GM18873 (cell line): ENCODE measurements around the gene CBX7.

ENCODE experiments used
- ATAC-seq: cut with Tn5 transposase; IDR thresholded peaks from one replicate; pipeline ENCODE4 v1.9.1; 2021; ENCODE audit warnings: mild to moderate bottlenecking, moderate library complexity, moderate number of reproducible peaks; ENCODE audit not compliant: unreplicated experiment, low FRiP score

Gene CBX7

GRCh38 chr22:39129081-39129480 lies 23.4 kb downstream of the CBX7 start:
- no peak for ATAC-seq

- ATAC-seq = no peak
Observed at GRCh38 chr22:39128508-39128907, 24.0 kb downstream of the CBX7 start.

GRCh38 chr22:39125622-39126021 lies 26.9 kb downstream of the CBX7 start:
- no peak for ATAC-seq

GRCh38 chr22:39123751-39124581 lies 28.5 kb downstream of the CBX7 start:
- ATAC-seq = no peak

- no peak for ATAC-seq
Observed at GRCh38 chr22:39122772-39123470, 29.6 kb downstream of the CBX7 start.

DNA sequence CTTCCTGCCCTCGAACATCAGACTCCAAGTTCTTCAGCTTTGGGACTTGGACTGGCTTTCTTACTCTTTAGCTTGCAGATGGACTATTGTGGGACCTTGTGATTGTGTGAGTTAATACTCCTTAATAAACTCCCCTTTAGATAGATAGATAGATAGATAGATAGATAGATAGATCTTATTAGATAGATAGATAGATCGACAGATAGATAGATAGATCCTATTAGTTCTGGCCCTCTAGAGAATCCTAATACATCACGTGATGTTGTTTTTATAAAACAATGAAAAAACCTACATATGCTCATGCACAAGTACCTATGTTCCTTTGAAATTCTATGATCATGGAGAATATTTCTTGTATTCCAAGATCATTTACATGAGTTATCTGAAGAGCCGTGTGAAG lies 31.5 kb downstream of the CBX7 start:
- ATAC-seq = no peak

DNA sequence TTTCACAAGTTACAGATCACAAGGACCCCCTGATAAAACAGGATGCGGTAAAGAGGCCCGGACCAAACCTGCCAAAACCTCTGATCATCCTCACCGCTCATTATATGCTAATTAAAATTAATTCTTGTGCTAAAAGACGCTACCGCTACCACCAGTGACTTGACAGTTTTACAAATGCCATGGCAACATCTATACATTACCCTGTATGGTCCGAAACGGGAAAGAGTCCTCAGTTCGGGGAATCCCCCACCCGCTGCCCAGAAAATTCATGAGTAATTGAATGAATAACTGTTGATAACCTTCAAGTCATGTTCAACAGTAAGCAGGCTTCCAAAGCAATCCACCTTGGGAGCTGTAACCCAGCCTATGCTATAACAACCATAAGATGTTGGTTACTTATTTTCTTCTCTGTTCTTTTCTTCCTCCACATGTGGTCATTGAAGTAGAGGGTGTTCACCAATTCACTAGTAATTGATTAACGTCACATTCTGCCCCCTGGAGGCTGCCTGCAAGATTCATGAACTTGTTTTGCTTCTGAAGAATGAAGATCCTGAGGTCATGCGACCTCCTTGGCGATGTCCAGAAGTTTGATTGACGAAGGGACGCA lies 34.8 kb downstream of the CBX7 start:
- ATAC-seq = no peak

DNA sequence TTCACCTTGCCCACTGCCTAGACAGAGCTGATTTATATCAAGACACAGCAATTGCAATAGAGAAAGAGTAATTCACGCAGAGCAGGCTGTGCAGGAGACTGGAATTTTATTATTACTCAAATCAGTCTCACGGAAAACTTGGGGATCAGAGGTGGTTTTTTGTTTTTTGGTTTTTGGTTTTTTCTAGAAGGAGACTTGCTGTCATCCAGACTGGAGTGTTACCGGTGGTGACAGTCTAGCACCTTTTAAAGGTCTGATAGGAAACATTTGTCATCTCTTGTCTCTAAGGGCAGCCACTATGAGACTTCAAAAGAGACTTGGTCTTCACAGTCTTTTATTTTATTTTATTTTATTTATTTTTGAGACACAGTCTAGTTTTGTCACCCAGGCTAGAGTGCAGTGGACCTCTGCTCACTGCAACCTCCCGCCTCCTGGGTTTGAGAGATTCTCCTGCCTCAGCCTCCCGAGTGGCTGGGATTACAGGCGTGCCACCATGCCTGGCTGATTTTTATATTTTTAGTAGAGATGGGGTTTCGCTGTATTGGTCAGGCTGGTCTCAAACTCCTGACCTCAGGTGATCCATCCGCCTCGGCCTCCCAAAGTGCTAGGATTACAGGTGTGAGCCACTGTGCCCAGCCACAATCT lies 36.4 kb downstream of the CBX7 start:
- no peak for ATAC-seq

DNA sequence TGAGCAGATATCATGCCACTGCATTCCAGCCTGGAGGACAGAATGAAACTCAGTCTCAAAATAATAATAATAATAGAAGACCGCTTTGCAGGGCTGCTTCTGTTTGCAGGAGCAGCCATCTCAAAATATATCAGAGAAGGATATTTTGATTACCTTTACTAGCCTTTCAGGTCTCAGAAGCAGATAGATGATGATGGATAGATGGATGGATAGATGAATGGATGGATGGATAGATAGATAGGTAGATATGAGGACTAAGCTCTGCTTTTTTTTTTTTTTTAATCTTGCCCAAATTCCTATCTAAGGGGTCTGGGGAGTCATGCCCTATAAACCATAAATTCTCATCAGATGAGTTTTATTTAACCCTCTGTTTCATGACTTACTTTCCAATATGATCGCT lies 36.9 kb downstream of the CBX7 start:
- ATAC-seq = no peak

- ATAC-seq = no peak
Observed at GRCh38 chr22:39114112-39114511, 38.4 kb downstream of the CBX7 start.

DNA sequence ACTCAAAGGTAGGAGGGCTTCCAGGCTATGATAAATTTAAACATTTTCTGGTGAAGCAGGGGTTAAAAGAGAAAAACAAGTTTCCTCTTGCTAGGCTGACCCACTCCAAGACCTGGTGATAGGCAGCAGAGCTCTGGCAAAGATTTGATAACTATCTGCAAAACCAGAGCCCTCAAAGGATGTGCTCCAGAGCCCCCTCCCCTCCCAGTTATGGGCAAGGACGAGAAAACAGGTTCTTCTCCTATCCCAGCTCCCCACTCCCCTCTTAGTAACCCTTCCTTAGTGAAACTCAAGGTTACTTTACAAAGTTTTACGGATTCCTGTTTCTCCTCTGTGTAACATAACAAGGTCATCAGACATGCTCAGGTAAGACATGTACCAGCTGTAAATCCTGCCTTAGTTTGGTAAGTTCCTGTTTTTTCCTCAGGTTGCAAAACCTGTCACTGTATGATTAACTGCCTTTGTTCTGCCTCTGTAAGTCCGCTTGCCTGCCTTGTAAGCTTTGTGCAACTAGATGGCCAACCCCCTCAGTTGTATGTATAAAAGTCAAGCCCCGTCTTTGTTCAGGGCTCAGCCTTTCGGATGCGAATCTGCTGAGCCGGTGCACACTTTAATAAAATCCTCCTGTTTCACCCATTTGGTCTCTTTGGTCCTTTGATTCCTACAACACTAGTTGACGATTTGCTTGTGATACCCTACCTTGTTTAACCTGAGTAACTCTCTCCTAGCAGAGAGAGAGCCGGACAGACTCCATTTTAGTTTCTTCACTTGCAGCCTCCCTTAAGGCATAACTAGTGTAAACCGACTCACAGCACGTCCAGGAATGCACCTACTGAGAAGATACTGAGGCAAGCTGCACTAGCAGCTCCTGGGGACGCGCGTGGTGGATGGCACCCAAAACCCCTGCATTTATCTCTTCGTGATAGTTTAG lies 41.6 kb downstream of the CBX7 start:
- ATAC-seq = no peak

GRCh38 chr22:39109361-39109760 lies 43.1 kb downstream of the CBX7 start:
- ATAC-seq = no peak

DNA sequence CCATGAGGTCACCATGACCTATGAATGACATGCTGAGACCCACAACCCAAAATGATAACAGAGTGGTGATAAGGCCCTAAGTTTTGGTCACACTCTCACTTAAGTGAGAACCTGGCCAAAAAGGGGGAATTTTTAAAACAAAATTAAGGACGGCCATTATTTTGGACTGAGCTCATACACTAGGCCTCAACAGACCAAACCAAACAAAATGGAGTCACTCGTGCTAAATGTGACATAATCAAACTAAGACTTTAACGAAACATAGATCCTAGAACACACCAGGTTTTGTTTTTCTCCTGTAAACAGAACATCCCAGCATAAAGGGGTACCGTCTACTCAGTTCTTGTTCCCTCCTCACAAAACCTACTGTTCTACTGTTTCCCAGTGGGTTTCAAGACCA lies 44.0 kb downstream of the CBX7 start:
- no peak for ATAC-seq

DNA sequence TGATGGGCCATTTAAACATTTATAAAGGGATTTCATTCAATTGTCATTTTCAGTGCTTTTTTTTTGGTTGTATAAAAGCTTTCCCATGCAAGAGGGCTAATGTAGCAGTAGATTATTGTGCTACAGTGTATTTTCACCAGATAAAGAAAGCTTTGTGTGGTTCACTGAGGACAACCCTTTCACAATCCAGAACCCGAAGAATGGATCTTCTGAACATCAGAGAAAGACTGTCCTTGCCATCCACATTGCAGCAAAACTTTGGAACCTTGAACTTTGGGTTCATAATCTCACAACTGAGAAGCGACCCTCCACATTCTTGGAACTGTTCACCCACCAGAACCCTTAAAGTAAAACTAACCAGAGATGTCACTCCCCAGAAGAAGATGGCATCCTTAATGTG lies 46.2 kb downstream of the CBX7 start:
- ATAC-seq = no peak

GRCh38 chr22:39103431-39103830 lies 49.0 kb downstream of the CBX7 start:
- ATAC-seq = no peak

DNA sequence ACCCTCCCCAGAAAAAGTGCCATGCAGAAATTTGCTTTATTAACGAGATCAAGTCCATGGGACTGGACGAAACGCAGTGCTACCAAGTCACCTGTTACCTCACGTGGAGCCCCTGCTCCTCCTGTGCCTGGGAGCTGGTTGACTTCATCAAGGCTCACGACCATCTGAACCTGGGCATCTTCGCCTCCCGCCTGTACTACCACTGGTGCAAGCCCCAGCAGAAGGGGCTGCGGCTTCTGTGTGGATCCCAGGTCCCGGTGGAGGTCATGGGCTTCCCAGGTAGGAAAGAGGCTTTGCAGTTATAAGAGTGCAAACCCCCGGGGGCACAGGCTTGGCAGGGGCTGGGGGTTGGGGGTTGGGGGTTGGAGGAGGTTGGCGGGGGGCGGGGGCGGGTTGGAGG lies 51.3 kb downstream of the CBX7 start:
- no peak for ATAC-seq

DNA sequence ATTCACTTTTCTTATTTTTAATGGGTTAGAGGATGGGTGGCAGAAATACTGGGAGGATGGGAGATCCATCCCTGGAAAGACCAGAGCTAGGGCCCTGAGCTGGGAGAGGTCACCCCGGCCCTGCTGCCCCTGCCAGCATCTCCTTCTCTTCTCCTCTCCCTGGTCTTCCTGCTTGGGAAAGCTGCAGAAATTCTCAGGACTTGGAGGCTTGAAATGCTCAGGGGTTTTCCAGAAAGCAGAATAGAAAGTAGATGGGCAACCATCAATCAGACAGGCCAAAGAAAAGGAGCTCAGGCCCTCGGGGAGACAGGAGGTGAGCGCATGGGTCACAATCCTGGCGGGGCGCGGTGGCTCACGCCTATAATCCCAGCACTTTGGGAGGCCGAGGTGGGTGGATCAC lies 53.9 kb downstream of the CBX7 start:
- no peak for ATAC-seq

GRCh38 chr22:39098026-39098425 lies 54.5 kb downstream of the CBX7 start:
- ATAC-seq = no peak

- no peak for ATAC-seq
Observed at GRCh38 chr22:39097098-39098020, 55.1 kb downstream of the CBX7 start, which contains the start of gene APOBEC3H. Gene APOBEC3H (plus strand): TSS chr22:39097244. CDS start chr22:39100279, 3,035 bp downstream.
